ENCODE data around the gene CKMT1B.
"Not testable (repeated sequence)": the region's sequence is repeated elsewhere in the genome, so short reads cannot be mapped to it uniquely, and the experiment has no call there.

The CKMT1B gene

DNA sequence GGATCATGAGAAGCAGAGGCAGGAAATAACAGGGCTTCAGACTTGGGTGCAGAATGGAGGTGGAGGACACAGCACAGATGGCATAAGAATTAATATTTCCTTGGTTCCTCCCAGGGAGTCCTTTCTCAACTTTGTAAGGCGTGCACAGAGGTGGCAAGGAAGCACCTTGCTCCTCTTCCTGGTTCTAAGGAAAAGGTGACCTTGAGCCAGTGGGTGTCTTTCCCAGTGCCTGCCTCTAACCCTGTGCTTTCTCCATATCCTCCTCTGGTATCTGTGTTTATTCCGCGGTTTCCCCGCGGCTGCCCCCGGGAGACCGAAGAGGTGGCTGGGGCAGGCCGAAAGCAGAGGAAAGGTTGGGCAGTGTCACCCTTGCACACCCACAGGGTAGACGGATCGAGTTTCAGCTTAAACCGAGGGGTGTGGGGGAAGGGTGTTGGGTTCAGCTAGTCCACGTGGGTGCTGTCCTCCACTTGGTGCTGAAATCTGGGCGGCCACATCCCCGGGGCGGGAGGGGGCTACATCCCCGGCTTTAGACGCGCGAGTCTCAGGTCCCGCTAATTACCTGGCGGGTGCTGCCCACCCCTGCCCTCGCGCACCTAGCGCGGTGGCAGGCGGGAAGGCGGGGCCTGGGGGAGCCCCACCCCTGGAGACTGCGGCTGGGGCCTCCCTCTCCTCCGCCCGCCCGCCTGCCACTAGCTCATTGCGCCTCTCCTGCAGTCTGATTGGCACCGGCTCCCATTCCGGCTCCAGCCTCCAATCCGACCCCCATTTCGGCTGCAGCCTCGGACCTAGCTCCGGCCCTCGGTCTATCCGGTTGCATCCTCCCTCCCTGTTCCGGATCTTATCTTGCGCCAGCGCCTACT, at the start of gene CKMT1B:
TSS of gene CKMT1B (plus strand) at position 700 of the 863 bp plus-strand sequence. CDS start 192 bp downstream, outside the sequence.
- DNase-seq = not testable (repeated sequence)

DNA sequence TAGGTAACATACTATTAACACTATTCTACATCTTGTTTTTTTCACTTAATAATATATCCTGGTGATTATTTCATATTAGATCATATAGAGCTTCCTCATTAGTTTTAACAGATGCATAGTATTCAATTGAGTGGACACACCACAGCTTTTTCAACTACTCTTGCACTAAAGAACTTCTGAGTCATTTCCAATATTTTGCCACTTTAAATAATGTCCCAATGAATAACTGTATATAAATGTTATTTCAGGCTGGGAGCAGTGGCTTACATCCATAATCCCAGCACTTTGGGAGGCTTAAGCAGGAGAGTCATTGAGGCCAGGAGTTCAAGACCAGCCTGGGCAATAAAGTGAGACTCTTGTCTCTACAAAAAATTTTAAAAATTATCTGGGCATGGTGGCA, 49.6 kb upstream of the CKMT1B start:
- no peak for DNase-seq

DNA sequence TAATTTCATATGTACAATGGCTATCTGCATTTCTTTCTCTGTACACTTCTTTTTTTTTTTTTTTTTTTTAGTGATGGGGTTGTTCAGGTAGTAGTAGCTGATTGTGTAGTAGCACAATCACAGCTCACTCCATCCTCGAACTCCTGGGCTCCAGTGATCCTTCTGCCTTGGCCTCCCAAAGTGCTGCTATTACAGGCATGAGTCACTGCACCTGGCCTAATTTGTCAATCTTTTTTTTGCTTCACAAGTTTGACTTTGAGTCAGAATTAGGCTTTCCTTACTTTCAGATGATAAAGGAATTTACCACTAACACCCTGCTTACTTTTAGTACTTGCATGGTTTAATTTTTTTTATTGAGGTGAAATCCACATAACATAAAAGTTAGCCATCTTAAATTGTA, 48.4 kb upstream of the CKMT1B start:
- no peak for DNase-seq

DNA sequence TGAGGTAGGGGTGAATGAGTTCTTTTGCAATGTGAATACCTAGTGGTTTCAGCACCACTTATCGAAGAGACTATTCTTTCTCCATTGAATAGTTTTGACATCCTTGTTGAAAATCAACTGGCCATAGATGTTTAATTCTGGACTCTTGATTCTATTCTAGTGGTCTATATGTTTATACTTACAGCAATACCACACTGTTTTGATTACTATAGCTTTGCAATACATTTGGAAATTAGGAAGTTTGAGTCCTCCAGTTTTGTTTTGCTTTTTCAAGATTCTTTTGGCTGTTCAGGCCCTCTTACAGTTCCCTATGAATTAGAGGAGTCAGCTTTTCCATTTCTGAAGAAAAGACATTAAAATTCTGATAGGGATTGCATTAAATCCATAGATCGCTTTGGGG, 46.3 kb upstream of the CKMT1B start:
- DNase-seq = no peak

DNA sequence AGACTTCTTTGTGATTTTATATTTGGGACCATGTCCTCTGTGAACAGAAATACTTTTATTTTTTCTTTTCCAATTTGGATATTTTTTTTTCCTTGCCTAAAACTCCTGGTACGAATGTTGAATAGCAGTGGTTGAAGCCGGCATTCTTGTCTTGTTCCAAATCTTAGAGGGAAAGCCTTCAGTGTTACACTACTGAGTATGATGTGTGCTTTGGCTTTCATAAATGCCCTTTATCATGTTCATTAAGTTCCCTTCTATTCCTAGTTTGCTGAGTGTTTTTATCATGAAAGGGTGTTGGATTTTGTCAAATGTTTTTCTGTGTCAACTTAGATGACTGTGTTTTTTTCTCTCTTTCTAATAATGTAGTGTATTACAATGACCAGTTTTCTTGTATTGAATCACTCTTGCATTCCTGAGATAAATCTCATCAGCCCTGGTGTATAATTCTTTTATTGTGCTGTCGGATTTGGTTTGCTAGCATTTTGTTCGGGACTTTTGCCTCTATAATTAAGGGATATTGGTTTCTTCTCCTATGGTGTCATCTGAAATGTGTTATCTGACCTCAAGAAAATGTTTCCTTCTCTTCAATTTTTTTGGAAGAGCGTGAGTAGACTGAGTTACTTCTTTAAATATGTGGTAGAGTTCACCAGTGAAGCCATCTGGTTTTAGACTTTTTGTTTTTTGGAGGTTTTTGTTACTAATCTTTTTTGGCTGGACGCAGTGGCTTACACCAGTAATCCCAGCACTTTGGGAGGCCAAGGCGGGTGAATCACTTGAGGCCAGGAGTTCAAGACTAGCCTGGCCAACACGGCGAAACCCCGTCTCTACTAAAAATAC, 43.1 kb upstream of the CKMT1B start:
- no peak for DNase-seq

DNA sequence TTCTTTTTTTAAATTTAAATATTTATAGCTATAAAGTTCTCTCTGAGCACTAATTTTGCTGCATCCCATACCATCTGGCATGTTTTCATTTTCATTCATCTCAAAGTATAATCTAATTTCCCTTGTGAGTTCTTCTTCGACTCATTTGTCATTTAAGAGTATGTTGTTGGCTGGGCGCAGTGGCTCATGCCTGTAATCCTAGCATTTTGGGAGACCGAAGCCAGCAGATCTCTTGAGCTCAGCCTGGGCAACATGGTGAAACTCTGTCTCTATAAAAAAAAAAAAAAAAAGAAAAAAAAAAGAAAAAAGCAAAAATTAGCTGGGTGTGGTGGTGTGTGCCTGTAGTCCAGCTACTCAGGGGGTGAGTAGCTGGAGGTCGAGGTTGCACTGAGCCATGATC, 41.6 kb upstream of the CKMT1B start:
- no peak for DNase-seq

DNA sequence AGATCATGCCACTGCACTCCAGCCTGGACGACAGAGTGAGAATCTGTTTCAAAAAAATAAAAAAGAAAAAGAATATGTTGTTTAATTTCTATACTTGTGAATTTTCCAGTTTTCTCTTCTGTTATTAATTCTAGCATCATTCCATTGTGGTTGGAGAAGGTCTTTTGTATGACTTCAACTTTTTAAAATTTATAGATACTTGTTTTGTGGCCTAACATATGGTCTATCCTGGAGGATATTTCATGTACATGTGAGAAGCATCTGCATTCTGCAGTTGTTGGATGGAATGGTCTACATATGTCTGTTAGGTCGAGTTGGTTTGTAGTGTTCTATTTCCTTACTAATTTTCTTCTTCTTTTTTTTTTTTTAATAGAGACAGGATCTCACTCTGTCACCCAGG, 40.8 kb upstream of the CKMT1B start:
- DNase-seq = no peak

DNA sequence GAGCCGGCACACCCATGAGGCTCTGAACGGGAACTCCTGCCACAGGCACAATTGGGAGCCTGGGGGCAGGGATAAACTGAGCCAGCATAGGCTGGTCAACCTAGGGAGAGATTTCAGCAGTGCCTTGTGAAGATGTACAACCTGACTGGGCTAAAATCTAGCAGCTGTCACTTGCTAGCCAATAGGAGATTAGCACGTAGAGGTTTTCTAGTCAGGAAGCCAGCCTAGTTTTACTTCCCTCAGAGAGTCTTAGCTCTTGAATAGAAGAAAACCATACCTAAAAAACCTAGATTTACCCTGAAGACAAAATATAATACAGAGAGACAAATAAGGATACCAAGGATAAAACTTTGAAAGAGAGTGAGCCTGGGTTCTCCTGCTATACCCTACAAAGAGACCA, 31.1 kb upstream of the CKMT1B start:
- not testable (repeated sequence) for DNase-seq

DNA sequence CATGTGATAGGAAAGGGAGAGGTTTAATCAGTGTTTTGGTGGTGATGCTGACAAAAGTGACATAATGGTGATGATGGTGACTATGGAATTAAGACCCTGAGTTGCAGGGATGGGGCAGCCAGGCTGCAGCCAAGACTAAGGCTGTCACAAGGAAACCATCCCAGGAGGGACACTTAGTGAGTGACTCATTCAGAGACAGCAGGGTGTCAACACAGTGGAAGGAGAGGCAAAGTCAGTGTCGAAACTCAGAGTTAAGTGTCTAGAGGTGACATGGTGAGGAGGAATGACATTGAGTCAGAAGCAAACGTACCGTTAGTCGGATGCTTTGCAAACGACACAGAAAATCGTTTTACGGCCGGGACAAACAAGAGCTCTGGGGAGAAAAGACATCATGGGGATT, 30.0 kb upstream of the CKMT1B start:
- not testable (repeated sequence) for DNase-seq

DNA sequence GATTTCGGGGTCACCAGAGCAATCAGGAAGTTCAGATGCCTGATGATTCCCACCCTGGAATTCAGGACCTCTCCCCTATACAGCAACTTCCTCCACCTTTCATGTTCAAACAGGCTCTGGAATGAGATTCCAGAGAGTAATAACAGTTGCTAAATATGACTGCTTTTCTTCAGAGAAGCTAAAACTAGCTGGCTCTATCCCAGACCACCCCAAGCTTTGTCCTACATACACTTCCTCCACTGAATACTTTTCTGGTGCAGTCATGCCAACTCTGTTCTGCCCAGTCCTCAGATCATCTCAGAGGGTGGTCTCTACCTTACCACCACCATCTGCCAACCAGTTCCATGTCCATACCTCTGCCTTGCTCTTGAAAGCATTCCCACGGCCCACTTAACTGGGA, 27.2 kb upstream of the CKMT1B start:
- DNase-seq = not testable (repeated sequence)

DNA sequence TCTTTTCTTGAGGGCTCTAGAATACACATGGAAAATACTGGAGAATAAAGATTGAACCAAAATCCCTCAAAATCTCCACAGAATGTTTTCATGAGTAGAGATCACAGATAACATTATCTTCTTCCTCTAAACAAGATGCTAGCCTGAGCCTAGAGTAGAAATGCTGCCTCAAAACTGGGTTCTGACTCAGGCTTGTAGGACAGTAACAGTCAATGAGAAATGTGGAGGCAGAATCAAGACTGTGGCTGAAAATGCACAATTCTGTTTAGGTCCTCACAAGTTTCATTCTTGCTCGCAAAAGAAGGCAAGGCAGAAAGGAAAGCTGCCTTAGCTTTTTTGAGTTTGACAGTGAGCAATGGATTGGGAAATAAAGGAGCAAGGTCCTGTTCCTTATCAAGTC, 19.2 kb upstream of the CKMT1B start:
- DNase-seq = not testable (repeated sequence)

DNA sequence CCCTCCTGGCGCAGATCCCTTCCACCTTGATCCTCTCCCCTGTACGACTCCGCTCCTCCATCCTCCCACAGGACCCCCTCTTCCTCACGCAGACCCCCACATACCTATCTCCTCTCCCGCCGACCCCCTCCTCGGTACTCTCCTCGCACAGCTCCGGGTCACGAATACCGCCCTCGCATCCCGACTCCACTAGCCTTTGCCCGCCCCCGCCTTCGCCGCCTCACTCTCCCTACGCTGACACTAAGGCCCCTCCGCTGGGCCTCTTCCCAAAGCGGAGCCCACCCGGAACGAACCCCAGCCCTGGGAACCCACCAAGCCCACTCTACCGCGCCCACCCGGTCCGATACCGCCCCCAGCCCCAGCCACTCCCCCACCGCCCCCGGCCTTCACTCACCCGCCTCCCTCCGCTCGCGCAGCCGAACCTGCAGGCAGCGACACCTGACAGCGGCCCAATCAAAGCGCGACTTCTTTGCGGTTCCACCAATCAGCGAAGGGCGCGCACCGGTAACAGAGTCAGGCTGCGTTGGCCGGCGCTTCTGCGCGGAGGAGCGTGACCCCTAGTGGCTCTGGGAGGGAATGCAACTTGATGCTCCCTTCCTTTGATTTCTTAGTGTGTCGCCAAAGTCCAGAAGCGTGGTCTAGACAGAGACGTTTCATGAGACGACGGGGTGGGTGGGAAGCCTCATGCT, 3.9 kb upstream of the CKMT1B start, which contains the start of gene PPIP5K1:
TSS of gene PPIP5K1 (minus strand) at position 431 of the 689 bp plus-strand sequence. CDS start 5,704 bp downstream, outside the sequence.
- DNase-seq = not testable (repeated sequence)

DNA sequence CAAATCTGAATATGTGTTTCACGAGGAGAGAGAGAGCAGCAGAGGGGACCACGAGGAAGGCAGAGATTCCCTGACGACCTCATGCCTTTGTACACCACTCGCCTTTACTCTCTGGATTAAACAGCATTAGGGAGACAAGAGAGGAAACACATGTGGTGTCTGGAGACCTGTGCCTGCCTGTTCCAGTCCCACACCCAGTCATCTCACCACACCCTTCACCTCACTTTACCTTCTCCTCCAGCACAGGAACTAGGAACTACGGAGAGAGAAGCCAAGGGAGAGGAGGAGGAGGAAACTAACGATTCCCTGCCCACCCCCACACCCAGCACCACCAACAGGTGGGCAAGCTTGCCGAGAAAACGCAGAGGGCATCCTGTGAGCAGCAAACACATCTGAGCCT, 986 bp upstream of the CKMT1B start:
- DNase-seq = not testable (repeated sequence)

DNA sequence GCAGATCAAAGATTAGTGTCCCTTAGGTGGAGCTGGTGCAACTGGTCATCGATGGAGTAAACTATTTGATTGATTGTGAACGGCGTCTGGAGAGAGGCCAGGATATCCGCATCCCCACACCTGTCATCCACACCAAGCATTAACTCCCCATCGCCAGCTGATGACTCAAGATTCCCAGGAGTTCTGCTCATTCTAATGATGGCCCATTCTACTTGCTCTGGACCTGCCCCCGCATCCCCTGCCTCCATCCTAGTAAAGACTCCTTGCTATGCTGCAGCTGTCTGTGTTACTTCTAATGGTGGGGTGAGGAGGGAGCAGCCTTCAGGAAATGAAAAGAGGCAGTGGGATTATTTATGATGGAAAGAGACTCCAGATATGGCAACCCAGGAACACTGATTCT, 5.3 kb downstream of the CKMT1B start:
- DNase-seq = not testable (repeated sequence)

DNA sequence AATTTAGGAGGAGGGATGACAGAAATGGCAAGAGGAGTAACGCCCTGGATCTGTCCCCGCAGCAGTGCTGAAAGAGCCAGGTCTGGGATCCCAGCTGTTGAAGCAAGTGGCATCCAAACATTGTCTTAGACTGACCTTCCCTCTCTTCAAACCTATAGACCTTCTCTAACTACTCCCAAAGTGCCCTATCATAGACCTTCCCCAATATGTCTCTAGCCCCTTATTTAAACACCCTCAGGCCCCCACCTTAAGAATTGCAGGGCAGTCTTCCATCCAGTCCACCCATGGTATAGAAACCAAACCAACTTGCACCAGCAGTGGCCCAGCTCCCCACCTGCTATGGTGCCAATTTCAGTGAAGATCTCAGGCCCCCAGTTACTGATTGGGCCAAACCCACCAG, 6.4 kb downstream of the CKMT1B start:
- not testable (repeated sequence) for DNase-seq

DNA sequence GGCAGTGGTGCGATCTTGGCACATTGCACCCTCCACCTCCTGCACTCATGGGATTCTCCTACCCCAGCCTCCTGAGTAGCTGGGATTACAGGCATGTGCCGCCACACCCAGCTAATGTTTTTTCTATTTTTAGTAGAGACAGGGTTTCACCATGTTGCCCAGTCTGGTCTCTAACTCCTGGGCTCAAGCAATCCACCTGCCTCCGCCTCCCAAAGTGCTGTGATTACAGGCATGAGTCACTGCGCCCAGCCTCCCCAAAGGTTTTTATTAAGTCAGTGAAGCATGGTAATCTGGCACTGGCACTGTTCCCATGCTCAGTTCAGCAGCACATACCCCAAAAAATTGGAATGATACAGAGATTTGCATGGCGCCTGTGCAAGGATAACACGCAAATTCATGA, 8.4 kb downstream of the CKMT1B start:
- not testable (repeated sequence) for DNase-seq

DNA sequence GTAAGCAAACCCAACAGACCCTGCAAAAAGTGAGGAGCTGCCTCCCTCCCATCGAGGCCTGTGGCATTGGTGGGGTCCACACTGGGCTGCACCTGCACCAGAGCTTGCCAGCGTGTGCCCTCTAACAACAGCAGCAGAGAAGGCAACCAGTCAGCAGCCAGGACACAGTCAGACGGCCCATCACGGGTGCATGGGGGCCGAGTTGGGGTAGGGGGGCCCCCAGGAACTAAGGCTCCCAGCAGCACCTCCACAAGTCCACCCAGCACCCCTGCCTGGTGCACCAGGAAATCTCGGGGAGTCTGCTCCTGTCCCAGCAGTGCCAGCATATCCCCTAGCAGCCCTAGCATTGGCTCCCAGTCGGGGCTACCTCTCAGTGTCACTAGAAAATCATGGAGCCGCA, 23.9 kb downstream of the CKMT1B start:
- not testable (repeated sequence) for DNase-seq

DNA sequence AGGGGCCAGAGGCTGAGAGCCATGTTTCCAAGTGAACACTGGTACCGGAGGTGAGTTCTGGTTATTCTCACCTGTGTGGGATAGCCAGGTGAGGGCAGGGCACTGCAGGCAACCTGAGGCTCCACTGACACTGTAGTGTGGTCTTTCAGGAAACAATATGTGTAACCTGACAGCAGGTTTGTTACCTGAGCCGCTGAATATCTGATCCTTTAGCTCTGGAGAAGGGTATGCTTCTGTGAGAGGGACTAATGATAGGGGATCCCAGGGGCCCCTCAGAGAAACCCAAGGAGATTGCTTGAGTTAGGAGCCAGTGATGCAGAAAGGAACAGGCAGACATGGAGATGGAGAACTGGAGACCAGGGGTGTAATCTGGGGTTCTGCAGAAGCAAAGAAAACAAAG, 24.9 kb downstream of the CKMT1B start, which contains the start of gene STRC:
TSS of gene STRC (minus strand) at position 101 of the 400 bp plus-strand sequence. CDS start at position 23, 78 bp downstream.
- DNase-seq = not testable (repeated sequence)

DNA sequence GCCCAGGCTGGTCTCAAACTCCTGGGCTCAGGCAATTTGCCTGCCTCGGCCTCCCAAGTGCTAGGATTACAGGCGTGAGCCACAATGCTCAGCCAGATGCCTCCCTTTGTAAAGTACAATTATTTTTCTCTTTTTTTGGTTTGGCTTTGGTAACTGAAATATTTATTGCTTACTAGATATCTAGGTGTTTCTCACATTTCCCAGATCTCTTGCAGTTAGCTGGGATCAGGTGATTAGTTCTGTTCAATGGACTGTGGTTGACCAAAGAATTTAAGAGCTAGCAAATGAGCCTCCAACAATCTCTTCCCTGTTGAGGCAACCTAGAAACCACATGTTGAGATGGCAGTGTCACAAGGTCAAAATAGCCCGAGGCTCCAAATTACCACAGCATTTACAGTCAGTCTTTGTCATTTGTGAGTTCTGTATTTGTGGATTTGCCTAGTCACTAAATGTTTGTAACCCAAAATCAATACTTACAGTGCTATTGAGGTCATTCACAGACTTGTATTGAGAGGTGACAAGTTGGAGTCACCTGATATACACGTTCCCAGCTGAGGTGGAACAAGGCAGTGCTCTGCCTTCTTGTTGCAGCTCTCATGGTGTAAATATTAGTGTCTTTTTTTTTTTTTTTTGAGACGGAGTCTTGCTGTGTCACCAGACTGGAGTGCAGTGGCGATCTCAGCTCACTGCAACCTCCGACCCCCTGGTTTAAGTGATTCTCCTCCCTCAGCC, 28.4 kb downstream of the CKMT1B start:
- DNase-seq = not testable (repeated sequence)

DNA sequence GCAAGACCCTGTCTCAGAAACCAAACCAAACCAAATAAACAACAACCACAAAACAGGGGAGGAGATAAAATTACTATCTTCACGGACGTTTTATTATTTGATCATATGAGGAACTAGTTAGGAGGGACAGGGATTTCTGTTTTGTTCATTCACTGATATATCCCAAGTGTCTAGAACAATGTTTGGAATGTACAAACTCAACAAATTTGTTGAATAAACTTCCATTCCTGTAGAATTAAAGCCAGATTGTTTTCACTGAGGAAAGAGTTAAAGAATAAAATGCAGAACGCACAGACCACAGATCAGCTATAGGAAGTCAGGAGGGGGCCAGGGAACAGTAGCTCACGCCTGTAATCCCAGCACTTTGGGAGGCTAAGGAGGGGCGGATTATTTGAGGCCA, 31.3 kb downstream of the CKMT1B start:
- DNase-seq = no peak

DNA sequence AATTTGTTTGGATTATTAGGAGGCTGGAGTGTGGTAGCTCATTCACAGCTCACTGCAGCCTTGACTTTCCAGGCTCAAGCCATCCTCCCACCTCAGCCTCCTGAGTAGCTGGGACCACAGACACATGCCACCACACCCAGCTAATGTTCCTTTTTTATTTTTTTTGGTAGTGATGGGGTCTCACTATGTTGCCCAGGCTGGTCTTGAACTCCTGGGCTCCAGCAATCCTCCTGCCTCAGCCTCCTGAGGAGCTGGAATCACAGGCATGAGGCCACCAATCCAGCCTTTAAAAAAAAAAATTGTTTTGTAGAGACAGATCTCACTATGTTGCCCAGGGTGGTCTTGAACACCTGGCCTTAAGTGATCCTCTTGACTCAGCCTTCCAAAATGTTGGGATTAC, 33.1 kb downstream of the CKMT1B start:
- not testable (repeated sequence) for DNase-seq
